ENCODE results near the gene PODXL2.
"Not testable (repeated sequence)": the region's sequence is repeated elsewhere in the genome, so short reads cannot be mapped to it uniquely, and the experiment has no call there.

The PODXL2 gene

GRCh38 chr3:127628788-127629466 is at the start of gene PODXL2:
Gene PODXL2 (plus strand): TSS chr3:127629185. CDS start chr3:127629220, 35 bp downstream.
- no peak for DNase-seq (ENCODE audit: low read depth in 2 of 2)

- no peak for DNase-seq (ENCODE audit: low read depth in 2 of 2)
Observed at GRCh38 chr3:127580327-127581060, 48.5 kb upstream of the PODXL2 start.

- no peak for DNase-seq (ENCODE audit: low read depth in 2 of 2)
Observed at GRCh38 chr3:127584734-127585133, 44.3 kb upstream of the PODXL2 start.

- DNase-seq (ENCODE audit: low read depth in 2 of 2) = no peak
Observed at GRCh38 chr3:127585163-127585812, 43.7 kb upstream of the PODXL2 start.

GRCh38 chr3:127585813-127586413 is 43.1 kb upstream of the PODXL2 start:
- DNase-seq (ENCODE audit: low read depth in 2 of 2) = no peak

GRCh38 chr3:127587876-127588275 is 41.1 kb upstream of the PODXL2 start:
- DNase-seq (ENCODE audit: low read depth in 2 of 2) = no peak

GRCh38 chr3:127588806-127589577 is 40.0 kb upstream of the PODXL2 start:
- no peak for DNase-seq (ENCODE audit: low read depth in 2 of 2)

- DNase-seq (ENCODE audit: low read depth in 2 of 2) = no peak
Observed at GRCh38 chr3:127589600-127590281, 39.2 kb upstream of the PODXL2 start.

- DNase-seq (ENCODE audit: low read depth in 2 of 2) = no peak
Observed at GRCh38 chr3:127590282-127590592, 38.7 kb upstream of the PODXL2 start.

- peak; percentile 36 to 45 for DNase-seq (ENCODE audit: low read depth in 2 of 2)
Observed at GRCh38 chr3:127590593-127591465, 38.2 kb upstream of the PODXL2 start, which contains the start of gene TPRA1. Gene TPRA1 (minus strand): TSS chr3:127590733. CDS start chr3:127580146, 10,587 bp downstream.

GRCh38 chr3:127593178-127593577 is 35.8 kb upstream of the PODXL2 start:
- DNase-seq (ENCODE audit: low read depth in 2 of 2) = no peak

GRCh38 chr3:127595303-127595702 is 33.7 kb upstream of the PODXL2 start:
- no peak for DNase-seq (ENCODE audit: low read depth in 2 of 2)

GRCh38 chr3:127597020-127597771 is 31.8 kb upstream of the PODXL2 start:
- no peak for DNase-seq (ENCODE audit: low read depth in 2 of 2)

- no peak for DNase-seq (ENCODE audit: low read depth in 2 of 2)
Observed at GRCh38 chr3:127598841-127599570, 30.0 kb upstream of the PODXL2 start.

- no peak for DNase-seq (ENCODE audit: low read depth in 2 of 2)
Observed at GRCh38 chr3:127600749-127601456, 28.1 kb upstream of the PODXL2 start.

GRCh38 chr3:127604035-127604434 is 24.9 kb upstream of the PODXL2 start:
- DNase-seq (ENCODE audit: low read depth in 2 of 2) = no peak

- DNase-seq (ENCODE audit: low read depth in 2 of 2) = no peak
Observed at GRCh38 chr3:127604546-127605165, 24.3 kb upstream of the PODXL2 start.

- not testable (repeated sequence) for DNase-seq (ENCODE audit: low read depth in 2 of 2)
Observed at GRCh38 chr3:127605547-127605946, 23.4 kb upstream of the PODXL2 start.
